Suprapubic skin (tissue), 4 donors: ENCODE measurements around the gene MTF1. TPM values are rescaled to one million over a fixed set of nuclear protein-coding genes. Genes with fewer than 3 reads are reported as not detected.

ENCODE experiments used
- DNase-seq, 2 donors: peaks; one replicate each; pipeline ENCODE4 v3.0.0-alpha.2; 2019; ENCODE audit warnings: low spot score in 2 of 2
- H3K27ac ChIP-seq: fragments of 200-600 bp; sonication (generic); one replicate; pipeline ENCODE4 v1.5.1; 2019
- H3K27me3 ChIP-seq: fragments of 200-600 bp; sonication (generic); one replicate; pipeline ENCODE4 v1.5.1; 2019
- H3K36me3 ChIP-seq: fragments of 200-600 bp; sonication (generic); one replicate; pipeline ENCODE4 v1.5.1; 2019
- H3K4me1 ChIP-seq: fragments of 200-600 bp; sonication (generic); one replicate; pipeline ENCODE4 v1.5.1; 2019
- H3K4me3 ChIP-seq: fragments of 200-600 bp; sonication (generic); one replicate; pipeline ENCODE4 v1.5.1; 2019; ENCODE audit warnings: mild to moderate bottlenecking
- H3K9me3 ChIP-seq: fragments of 200-600 bp; sonication (generic); one replicate; pipeline ENCODE4 v1.5.1; 2019
- CTCF ChIP-seq, 2 donors: fragments of 200-600 bp in 1 of 2; fragments of 450-650 bp in 1 of 2; sonication (generic) in 1 of 2; IDR thresholded peaks; one replicate each; pipeline ENCODE4 v1.5.1; 2016 to 2019; ENCODE audit warnings: antibody characterized with exemption in 2 of 2, mild to moderate bottlenecking in 1 of 2, moderate library complexity in 1 of 2
- EP300 ChIP-seq: sonication (generic); formaldehyde crosslinking; IDR thresholded peaks from one replicate; pipeline ENCODE4 v1.6.1; 2017; ENCODE audit warnings: antibody characterized with exemption
- POLR2A ChIP-seq, 2 donors: fragments of 450-650 bp; IDR thresholded peaks; one replicate each; pipeline ENCODE4 v1.6.1; 2017; ENCODE audit warnings: antibody characterized with exemption in 2 of 2, mild to moderate bottlenecking in 2 of 2, moderate library complexity in 2 of 2
- POLR2AphosphoS5 ChIP-seq, 3 donors: sonication (generic); formaldehyde crosslinking; IDR thresholded peaks; one replicate each; pipeline ENCODE4 v1.6.1; 2017; ENCODE audit warnings: antibody characterized with exemption in 3 of 3
- WGBS: methylation state at CpG from one replicate; pipeline ENCODE4 v1.1.5; 2018; 5-methylcytosine and 5-hydroxymethylcytosine counted together
- total RNA-seq, 4 donors: library from RNA; depleted of rRNA; stranded (reverse); fragments of >200 nt; gene quantifications; one replicate each; pipeline ENCODE4 v1.1.0, GENCODE V29; 2016

Gene MTF1
- total RNA-seq, 4 donors from 2014 or later: 8.8 to 13.5 (median 11.2) TPM

GRCh38 chr1:37828410-37829074, 30.9 kb downstream of the MTF1 start:
- Histone ChIP-seq H3K4me1 (no peaks in the 10 kb centered on the region), H3K36me3 (peaks cover 75% of the 10 kb centered on the region), H3K27ac (no peak overlapping the region), H3K27me3 (no peaks in the 10 kb centered on the region), H3K9me3 (no peaks in the 10 kb centered on the region), H3K4me3 (no peak overlapping the region)
- DNase-seq: no peak
- 91% methylated on average over 12 of the region's 12 CpGs for WGBS
- TF ChIP-seq POLR2AphosphoS5 (IDR thresholded peaks at IDR 0.05): no peak
- TF ChIP-seq CTCF (IDR thresholded peaks at IDR 0.05): no peak
- no peak for TF ChIP-seq EP300
- no peak for TF ChIP-seq POLR2A (IDR thresholded peaks at IDR 0.05)

- Histone ChIP-seq H3K27me3 (no peaks in the 10 kb centered on the region), H3K4me3 (no peak overlapping the region), H3K9me3 (no peaks in the 10 kb centered on the region), H3K36me3 (peaks cover 77% of the 10 kb centered on the region), H3K4me1 (no peaks in the 10 kb centered on the region), H3K27ac (no peak overlapping the region)
- 70% methylated on average over 2 of the region's 2 CpGs for WGBS
- TF ChIP-seq POLR2A (IDR thresholded peaks at IDR 0.05) (no peak), CTCF (IDR thresholded peaks at IDR 0.05) (no peak), EP300 (no peak), POLR2AphosphoS5 (IDR thresholded peaks at IDR 0.05) (no peak)
- DNase-seq: no peak
Measured at GRCh38 chr1:37825506-37825905, 33.9 kb downstream of the MTF1 start.

- Histone ChIP-seq H3K4me3 (no peak overlapping the region), H3K36me3 (peaks cover 74% of the 10 kb centered on the region), H3K9me3 (no peaks in the 10 kb centered on the region), H3K4me1 (no peaks in the 10 kb centered on the region), H3K27me3 (no peaks in the 10 kb centered on the region), H3K27ac (no peak overlapping the region)
- 95% methylated on average over 2 of the region's 2 CpGs for WGBS
- no peak for DNase-seq
- no peak for TF ChIP-seq POLR2A (IDR thresholded peaks at IDR 0.05)
- no peak for TF ChIP-seq EP300
- TF ChIP-seq POLR2AphosphoS5 (IDR thresholded peaks at IDR 0.05): no peak
- no peak for TF ChIP-seq CTCF (IDR thresholded peaks at IDR 0.05)
Measured at GRCh38 chr1:37824001-37824400, 35.4 kb downstream of the MTF1 start.

GRCh38 chr1:37822906-37823815, 36.2 kb downstream of the MTF1 start:
- DNase-seq: no peak
- no peak for TF ChIP-seq CTCF (IDR thresholded peaks at IDR 0.05)
- TF ChIP-seq POLR2A (IDR thresholded peaks at IDR 0.05): no peak
- no peak for TF ChIP-seq POLR2AphosphoS5 (IDR thresholded peaks at IDR 0.05)
- TF ChIP-seq EP300: no peak
- H3K27me3 ChIP-seq: no peaks in the 10 kb centered on the region
- no peaks in the 10 kb centered on the region for H3K4me1 ChIP-seq
- H3K36me3 ChIP-seq: peaks cover 74% of the 10 kb centered on the region
- no peak overlapping the region for H3K4me3 ChIP-seq
- H3K27ac ChIP-seq: no peak overlapping the region
- 88% methylated on average over 9 of the region's 9 CpGs for WGBS
- no peaks in the 10 kb centered on the region for H3K9me3 ChIP-seq

GRCh38 chr1:37821481-37821880, 37.9 kb downstream of the MTF1 start:
- Histone ChIP-seq H3K4me3 (no peak overlapping the region), H3K27ac (no peak overlapping the region), H3K9me3 (no peaks in the 10 kb centered on the region), H3K36me3 (peaks cover 79% of the 10 kb centered on the region), H3K4me1 (no peaks in the 10 kb centered on the region), H3K27me3 (no peaks in the 10 kb centered on the region)
- no peak for DNase-seq
- WGBS: 91% methylated on average over 2 of the region's 2 CpGs
- no peak for TF ChIP-seq POLR2AphosphoS5 (IDR thresholded peaks at IDR 0.05)
- TF ChIP-seq POLR2A (IDR thresholded peaks at IDR 0.05): no peak
- TF ChIP-seq CTCF (IDR thresholded peaks at IDR 0.05): no peak
- no peak for TF ChIP-seq EP300
